ENCODE results near the gene BRSK1.

BRSK1 gene

DNA sequence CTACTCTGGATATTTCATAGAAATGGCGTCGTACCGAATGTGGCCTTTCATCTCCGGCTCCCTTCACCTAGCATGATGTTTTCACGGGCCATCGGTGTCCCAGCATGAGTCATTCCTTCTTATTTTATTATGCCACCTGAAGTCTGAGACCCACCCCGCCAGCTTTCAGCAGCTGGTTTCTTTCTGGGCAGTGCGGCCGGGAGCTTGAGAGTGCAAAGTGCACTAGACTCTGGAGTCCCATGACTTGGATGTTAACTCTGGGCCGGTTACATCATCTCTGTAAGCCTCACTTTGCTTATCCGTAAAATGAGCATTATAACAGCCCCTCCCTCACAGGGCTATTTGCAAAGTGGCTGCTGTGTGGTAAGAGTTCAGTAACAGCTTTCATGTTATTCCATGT is 50.1 kb downstream of the BRSK1 start:
- no peak for DNase-seq (ENCODE audit: low read depth)
- H3K4me3 ChIP-seq (ENCODE audit: low read depth, low read length): no peak overlapping the region
- TF ChIP-seq, protein P1, sequence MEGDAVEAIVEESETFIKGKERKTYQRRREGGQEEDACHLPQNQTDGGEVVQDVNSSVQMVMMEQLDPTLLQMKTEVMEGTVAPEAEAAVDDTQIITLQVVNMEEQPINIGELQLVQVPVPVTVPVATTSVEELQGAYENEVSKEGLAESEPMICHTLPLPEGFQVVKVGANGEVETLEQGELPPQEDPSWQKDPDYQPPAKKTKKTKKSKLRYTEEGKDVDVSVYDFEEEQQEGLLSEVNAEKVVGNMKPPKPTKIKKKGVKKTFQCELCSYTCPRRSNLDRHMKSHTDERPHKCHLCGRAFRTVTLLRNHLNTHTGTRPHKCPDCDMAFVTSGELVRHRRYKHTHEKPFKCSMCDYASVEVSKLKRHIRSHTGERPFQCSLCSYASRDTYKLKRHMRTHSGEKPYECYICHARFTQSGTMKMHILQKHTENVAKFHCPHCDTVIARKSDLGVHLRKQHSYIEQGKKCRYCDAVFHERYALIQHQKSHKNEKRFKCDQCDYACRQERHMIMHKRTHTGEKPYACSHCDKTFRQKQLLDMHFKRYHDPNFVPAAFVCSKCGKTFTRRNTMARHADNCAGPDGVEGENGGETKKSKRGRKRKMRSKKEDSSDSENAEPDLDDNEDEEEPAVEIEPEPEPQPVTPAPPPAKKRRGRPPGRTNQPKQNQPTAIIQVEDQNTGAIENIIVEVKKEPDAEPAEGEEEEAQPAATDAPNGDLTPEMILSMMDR (IDR thresholded peaks at IDR 0.05; ENCODE audit: control insufficient read depth, extremely low read depth, insufficient read depth): no peak

DNA sequence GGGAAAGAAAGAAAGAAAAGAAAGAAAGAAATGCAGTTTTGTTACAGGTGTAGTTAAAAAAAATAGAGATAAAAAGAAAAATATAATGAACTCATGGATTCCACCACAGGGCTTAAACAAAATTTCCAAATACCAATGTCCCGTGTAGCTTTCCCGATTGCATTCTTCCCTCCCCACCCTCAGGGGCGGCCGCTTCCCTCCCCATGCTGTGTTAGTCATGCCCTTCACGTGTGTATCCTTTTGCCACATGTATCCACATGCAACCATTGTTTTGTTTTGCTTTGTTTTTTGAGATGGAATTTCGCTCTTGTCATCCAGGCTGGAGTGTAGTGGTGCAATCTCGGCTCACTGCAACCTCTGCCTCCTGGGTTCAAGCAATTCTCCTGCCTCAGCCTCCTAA is 52.3 kb downstream of the BRSK1 start:
- no peak for DNase-seq (ENCODE audit: low read depth)
- no peak overlapping the region for H3K4me3 ChIP-seq (ENCODE audit: low read depth, low read length)
- TF ChIP-seq, protein P1 (IDR thresholded peaks at IDR 0.05; ENCODE audit: control insufficient read depth, extremely low read depth, insufficient read depth): no peak

DNA sequence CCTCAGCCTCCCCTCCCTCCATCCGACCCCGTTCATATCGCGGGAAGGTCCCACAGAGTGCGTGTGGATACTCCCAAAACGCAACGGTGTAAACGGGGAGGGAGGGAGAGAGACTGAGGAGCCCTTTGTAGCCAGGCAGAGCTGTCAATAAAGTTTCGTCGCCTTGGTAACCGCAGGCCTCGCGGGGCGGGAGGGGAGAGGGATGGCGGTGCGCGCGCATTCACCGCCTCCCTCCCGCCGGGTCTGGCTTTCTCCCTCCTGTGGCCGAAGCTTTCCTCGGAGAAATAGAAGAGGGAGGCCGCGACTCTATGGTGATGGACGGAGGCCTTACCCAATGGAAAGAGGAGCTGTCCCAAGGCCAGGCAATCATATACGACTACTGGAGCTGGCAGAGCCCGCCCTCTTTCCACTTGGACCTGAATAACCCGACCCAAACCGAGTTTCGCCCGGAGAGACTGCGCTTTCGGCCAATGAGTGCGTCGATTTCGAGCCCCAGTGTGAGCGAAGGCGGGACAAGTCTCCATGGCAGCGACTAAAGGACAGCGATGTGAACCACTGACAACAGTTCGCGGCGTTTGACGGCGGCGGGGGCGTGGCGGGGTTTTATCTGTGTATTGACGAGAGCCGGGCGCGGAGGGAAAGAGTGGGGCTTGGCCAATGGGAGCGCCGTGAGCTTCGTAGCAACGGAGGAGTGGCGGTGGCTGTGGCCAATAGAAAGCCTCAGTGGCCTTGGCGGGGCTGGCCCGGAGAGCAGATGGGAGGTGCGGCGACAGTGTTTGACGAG is 55.5 kb downstream of the BRSK1 start, which contains the start of gene KMT5C:
TSS of gene KMT5C (plus strand) at position 772 of the 784 bp plus-strand sequence. CDS start 2,061 bp downstream, outside the sequence.
- H3K4me3 ChIP-seq (ENCODE audit: low read depth, low read length): peak within 1 kb of the TSS; percentile 97
- peak; percentile 100 for DNase-seq (ENCODE audit: low read depth)
- TF ChIP-seq, protein P1 (IDR thresholded peaks at IDR 0.05; ENCODE audit: control insufficient read depth, extremely low read depth, insufficient read depth): no peak

DNA sequence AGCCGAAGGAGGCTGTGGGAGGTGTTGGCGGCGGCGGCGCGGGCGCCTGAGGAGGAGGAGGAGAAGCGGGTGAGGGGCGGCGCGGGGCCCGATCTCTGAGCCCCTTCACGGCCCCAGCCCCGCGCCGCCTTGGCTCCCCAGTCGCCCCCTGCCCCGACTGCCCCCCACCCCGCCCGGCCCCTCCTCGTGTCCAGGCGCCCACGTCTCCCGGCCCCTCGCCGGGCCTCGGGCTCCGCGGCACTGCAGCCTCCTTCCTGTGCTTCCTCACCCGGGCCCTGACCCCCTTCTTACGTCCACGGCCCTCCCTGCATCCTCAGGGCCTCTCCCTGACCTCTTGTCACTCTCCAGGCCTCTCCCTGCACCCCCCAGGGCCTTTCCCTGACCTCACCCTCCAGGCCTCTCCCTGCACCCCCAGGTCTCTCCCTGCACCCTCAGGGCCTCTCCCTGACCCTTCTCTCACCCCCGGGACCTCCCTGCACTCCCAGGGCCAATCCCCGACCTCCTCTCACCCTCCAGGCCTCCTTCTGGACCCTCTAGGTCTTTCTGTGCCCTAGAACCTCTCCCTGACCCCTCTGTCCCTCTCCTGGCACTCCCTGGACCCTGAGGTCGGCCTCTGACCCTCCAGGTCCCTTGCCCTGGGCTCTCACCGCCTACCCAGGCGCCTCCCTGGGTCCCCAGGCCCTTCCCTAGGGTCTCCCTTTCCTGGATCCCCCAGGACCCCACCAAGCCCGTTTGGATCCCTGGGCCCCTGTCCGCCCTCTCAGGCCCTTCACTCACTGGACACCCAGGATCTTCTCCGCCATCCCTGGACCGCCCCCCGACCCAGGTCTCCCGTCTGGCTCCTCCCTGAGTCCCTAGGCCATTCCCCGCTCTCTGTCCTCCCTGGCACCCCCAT is 56.3 kb downstream of the BRSK1 start:
- TF ChIP-seq, protein P1 (IDR thresholded peaks at IDR 0.05; ENCODE audit: control insufficient read depth, extremely low read depth, insufficient read depth): no peak
- H3K4me3 ChIP-seq (ENCODE audit: low read depth, low read length): peak overlapping the region; percentile 97
- DNase-seq (ENCODE audit: low read depth): no peak

DNA sequence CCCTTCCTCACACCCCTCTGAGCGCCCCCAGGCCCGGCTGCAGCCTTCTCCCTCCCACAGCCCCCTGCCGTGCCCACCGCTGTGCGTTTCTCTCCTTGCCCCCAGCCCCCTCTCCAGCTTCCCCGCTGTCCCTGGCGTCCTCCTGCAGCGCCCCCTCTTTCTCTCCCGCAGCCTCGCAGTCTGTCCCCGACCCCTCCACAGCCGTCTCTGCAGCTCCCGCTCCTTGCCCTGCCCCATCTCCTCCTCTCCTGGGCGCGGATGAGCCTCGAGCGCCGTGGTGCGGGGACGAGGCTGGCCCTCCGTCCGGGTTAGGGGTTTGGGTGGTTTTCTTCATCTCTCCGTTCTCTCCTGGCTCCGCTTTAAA is 57.0 kb downstream of the BRSK1 start:
- TF ChIP-seq, protein P1 (IDR thresholded peaks at IDR 0.05; ENCODE audit: control insufficient read depth, extremely low read depth, insufficient read depth): peak; percentile 20; the same call in 1 of the 2 replicates
- H3K4me3 ChIP-seq (ENCODE audit: low read depth, low read length): peak overlapping the region; percentile 97
- no peak for DNase-seq (ENCODE audit: low read depth)

DNA sequence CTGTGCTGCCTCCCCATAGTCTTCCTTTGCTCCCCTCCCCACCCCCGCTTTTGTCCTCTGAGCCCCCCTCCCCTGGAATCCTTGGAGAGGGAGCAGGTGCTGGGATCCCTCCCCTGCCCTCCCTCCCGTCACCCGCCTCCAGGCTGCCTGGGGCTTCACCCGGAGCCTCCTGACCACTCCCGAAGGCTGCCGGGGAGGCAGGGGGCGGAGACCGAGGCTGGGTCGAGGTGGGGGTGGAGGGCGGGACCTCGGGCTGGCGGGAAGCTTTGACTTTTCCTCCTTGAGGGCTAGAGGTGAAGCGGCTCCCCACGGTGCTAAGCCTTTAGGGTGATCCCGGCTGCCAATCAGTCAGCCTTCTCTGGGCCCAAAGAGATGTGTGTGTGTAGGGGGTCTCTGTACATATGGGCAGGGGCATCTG is 57.4 kb downstream of the BRSK1 start:
- H3K4me3 ChIP-seq (ENCODE audit: low read depth, low read length): peak overlapping the region; percentile 97
- DNase-seq (ENCODE audit: low read depth): peak; percentile 17
- TF ChIP-seq, protein P1 (IDR thresholded peaks at IDR 0.05; ENCODE audit: control insufficient read depth, extremely low read depth, insufficient read depth): no peak

Measured in LNCaP clone FGC (cell line).